MCF 10A (cell line): ENCODE measurements around the gene VIM. TPM values are rescaled to one million over a fixed set of nuclear protein-coding genes. Genes with fewer than 3 reads are reported as not detected.

Experiments used
- BruUV-seq: library from RNA; stranded (reverse); fragments of 400-500 nt; replicated peaks from 2 replicates; lab custom pipeline; 2021; lab: Mats Ljungman, UMichigan
- CTCF ChIA-PET: fragments of 300-600 bp; sonication (Branson Sonifier 250); formaldehyde crosslinking; extraction: SDS; loops from one replicate; lab custom pipeline; 2021; ENCODE audit warnings: antibody characterized with exemption, inconsistent platforms; lab: Yijun Ruan, JAX
- POLR2A ChIA-PET: fragments of 300-600, 350-650 bp; sonication (Branson Sonifier 250); formaldehyde crosslinking; extraction: SDS; loops from one replicate; lab custom pipeline; 2020; ENCODE audit warnings: antibody characterized with exemption, inconsistent platforms; lab: Yijun Ruan, JAX
- DNase-seq: peaks from one replicate; pipeline ENCODE4 v3.0.0-alpha.2; 2018; ENCODE audit not compliant: unreplicated experiment
- H3K27ac Mint-ChIP-seq: one replicate; pipeline ENCODE4 v1.8.0; 2022; ENCODE audit warnings: mild to moderate bottlenecking, low read depth, mixed read lengths; ENCODE audit not compliant: unreplicated experiment
- H3K27me3 Mint-ChIP-seq: one replicate; pipeline ENCODE4 v1.8.0; 2022; ENCODE audit warnings: mixed read lengths; ENCODE audit not compliant: insufficient read depth, unreplicated experiment
- H3K36me3 Mint-ChIP-seq: one replicate; pipeline ENCODE4 v1.8.0; 2022; ENCODE audit warnings: mild to moderate bottlenecking, moderate library complexity, mixed read lengths; ENCODE audit not compliant: insufficient read depth, unreplicated experiment
- H3K4me1 Mint-ChIP-seq: one replicate; pipeline ENCODE4 v1.8.0; 2022; ENCODE audit warnings: mixed read lengths; ENCODE audit not compliant: insufficient read depth, unreplicated experiment
- H3K4me3 Mint-ChIP-seq: one replicate; pipeline ENCODE4 v1.8.0; 2022; ENCODE audit warnings: mild to moderate bottlenecking, moderate library complexity, mixed read lengths; ENCODE audit not compliant: unreplicated experiment
- H3K9me3 Mint-ChIP-seq: one replicate; pipeline ENCODE4 v1.8.0; 2022; ENCODE audit warnings: mixed read lengths; ENCODE audit not compliant: unreplicated experiment
- intact Hi-C: fragments of 100-400 bp; cut with micrococcal nuclease; formaldehyde crosslinking; loops from 2 replicates; pipeline ENCODE4 v1.14.1; 2022
- total RNA-seq: library from RNA; stranded (reverse); gene quantifications from 2 replicates; pipeline ENCODE4 v1.2.3, GENCODE V29; 2022
- TF ChIP-seq, protein P1 (sequence below): fragments of 200-600 bp; IDR thresholded peaks from one replicate; pipeline ENCODE4 v1.8.0; 2022; ENCODE audit warnings: antibody characterized with exemption, mild to moderate bottlenecking; ENCODE audit not compliant: unreplicated experiment

The VIM gene
- total RNA-seq, 1 experiment from 2014 or later: 1,430 TPM

- H3K27ac Mint-ChIP-seq: peak overlapping the region; percentile 95
- intact Hi-C loops: loop anchor here (2.0 to 5.0 kb wide), 2 partner anchors 166 to 337 kb away; no protein-coding TSS in a partner anchor
- DNase-seq: peak; percentile 84
- TF ChIP-seq, protein P1, sequence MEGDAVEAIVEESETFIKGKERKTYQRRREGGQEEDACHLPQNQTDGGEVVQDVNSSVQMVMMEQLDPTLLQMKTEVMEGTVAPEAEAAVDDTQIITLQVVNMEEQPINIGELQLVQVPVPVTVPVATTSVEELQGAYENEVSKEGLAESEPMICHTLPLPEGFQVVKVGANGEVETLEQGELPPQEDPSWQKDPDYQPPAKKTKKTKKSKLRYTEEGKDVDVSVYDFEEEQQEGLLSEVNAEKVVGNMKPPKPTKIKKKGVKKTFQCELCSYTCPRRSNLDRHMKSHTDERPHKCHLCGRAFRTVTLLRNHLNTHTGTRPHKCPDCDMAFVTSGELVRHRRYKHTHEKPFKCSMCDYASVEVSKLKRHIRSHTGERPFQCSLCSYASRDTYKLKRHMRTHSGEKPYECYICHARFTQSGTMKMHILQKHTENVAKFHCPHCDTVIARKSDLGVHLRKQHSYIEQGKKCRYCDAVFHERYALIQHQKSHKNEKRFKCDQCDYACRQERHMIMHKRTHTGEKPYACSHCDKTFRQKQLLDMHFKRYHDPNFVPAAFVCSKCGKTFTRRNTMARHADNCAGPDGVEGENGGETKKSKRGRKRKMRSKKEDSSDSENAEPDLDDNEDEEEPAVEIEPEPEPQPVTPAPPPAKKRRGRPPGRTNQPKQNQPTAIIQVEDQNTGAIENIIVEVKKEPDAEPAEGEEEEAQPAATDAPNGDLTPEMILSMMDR: no peak
- peaks cover 51% of the 10 kb centered on the region for H3K36me3 Mint-ChIP-seq
- H3K27me3 Mint-ChIP-seq: no peaks in the 10 kb centered on the region
- peak overlapping the region; percentile 76 for H3K4me3 Mint-ChIP-seq
- CTCF ChIA-PET: interaction anchor here (0.6 to 2.6 kb wide), 16 partner anchors 8 to 402 kb away, joined by 3 to 23 read pairs (median 4); partner anchors contain the start of gene TRDMT1
- TSS peak; percentile 47 for BruUV-seq
- POLR2A ChIA-PET: interaction anchor here (0.7 to 6.0 kb wide), 17 partner anchors 10 to 414 kb away, joined by 3 to 126 read pairs (median 5); partner anchors contain the start of genes RSU1 and TRDMT1
- H3K4me1 Mint-ChIP-seq: peaks cover 18% of the 10 kb centered on the region
- no peaks in the 10 kb centered on the region for H3K9me3 Mint-ChIP-seq
These were observed 1.1 kb downstream of the VIM start for GRCh38 chr10:17229016-17229716.

DNA sequence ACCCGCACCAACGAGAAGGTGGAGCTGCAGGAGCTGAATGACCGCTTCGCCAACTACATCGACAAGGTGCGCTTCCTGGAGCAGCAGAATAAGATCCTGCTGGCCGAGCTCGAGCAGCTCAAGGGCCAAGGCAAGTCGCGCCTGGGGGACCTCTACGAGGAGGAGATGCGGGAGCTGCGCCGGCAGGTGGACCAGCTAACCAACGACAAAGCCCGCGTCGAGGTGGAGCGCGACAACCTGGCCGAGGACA is 1.6 kb downstream of the VIM start:
- BruUV-seq: no TSS peak
- TF ChIP-seq, protein P1: no peak
- H3K27ac Mint-ChIP-seq: peak overlapping the region; percentile 95
- H3K27me3 Mint-ChIP-seq: no peaks in the 10 kb centered on the region
- POLR2A ChIA-PET: interaction anchor here (0.7 to 6.0 kb wide), 16 partner anchors 11 to 414 kb away, joined by 3 to 126 read pairs (median 5); partner anchors contain the start of genes RSU1 and TRDMT1
- DNase-seq: peak; percentile 47
- H3K9me3 Mint-ChIP-seq: no peaks in the 10 kb centered on the region
- intact Hi-C loops: loop anchor here (2.0 to 5.0 kb wide), 2 partner anchors 167 to 337 kb away; no protein-coding TSS in a partner anchor
- CTCF ChIA-PET: interaction anchor here (0.7 to 2.6 kb wide), 15 partner anchors 8 to 402 kb away, joined by 3 to 23 read pairs (median 4); partner anchors contain the start of gene TRDMT1
- H3K36me3 Mint-ChIP-seq: peaks cover 56% of the 10 kb centered on the region
- H3K4me1 Mint-ChIP-seq: peaks cover 18% of the 10 kb centered on the region
- peak overlapping the region; percentile 76 for H3K4me3 Mint-ChIP-seq

GRCh38 chr10:17229967-17230682 is 2.1 kb downstream of the VIM start:
- H3K27me3 Mint-ChIP-seq: no peaks in the 10 kb centered on the region
- intact Hi-C loops: loop anchor here (2.0 to 5.0 kb wide), 2 partner anchors 167 to 338 kb away; no protein-coding TSS in a partner anchor

More at GRCh38 chr10:17229967-17230682, 2.1 kb downstream of the VIM start:
- Mint-ChIP-seq H3K4me1 (peaks cover 21% of the 10 kb centered on the region), H3K27ac (peak overlapping the region; percentile 95), H3K9me3 (no peaks in the 10 kb centered on the region), H3K4me3 (peak overlapping the region; percentile 76), H3K36me3 (peaks cover 61% of the 10 kb centered on the region)
- BruUV-seq: no TSS peak
- CTCF ChIA-PET: interaction anchor here (0.6 to 2.6 kb wide), 25 partner anchors 9 to 555 kb away, joined by 3 to 23 read pairs (median 4); partner anchors contain the start of gene TRDMT1
- DNase-seq: peak; percentile 87
- TF ChIP-seq, protein P1: no peak
- POLR2A ChIA-PET: interaction anchor here (0.6 to 6.0 kb wide), 26 partner anchors 11 to 413 kb away, joined by 3 to 126 read pairs (median 4); partner anchors contain the start of genes RSU1 and TRDMT1
